KMS-11 (cell line): ENCODE measurements around the gene CDH13.

Source experiments
- H2AFZ ChIP-seq: fragments of 200-600 bp; sonication (generic); 2 replicates; pipeline ENCODE4 v1.6.1; 2016; ENCODE audit warnings: antibody characterized with exemption, mixed run types, low read depth
- H3K27ac ChIP-seq: fragments of 200-600 bp; sonication (generic); 2 replicates; pipeline ENCODE4 v1.6.1; 2016; ENCODE audit warnings: mild to moderate bottlenecking, mixed run types
- H3K27me3 ChIP-seq: fragments of 200-600 bp; sonication (generic); 2 replicates; pipeline ENCODE4 v1.6.1; 2017; ENCODE audit warnings: mild to moderate bottlenecking, low read depth, mixed run types, moderate library complexity; ENCODE audit not compliant: insufficient read depth
- H3K36me3 ChIP-seq: fragments of 200-600 bp; sonication (generic); 2 replicates; pipeline ENCODE4 v1.6.1; 2017; ENCODE audit warnings: mild to moderate bottlenecking, mixed run types; ENCODE audit not compliant: insufficient read depth
- H3K4me1 ChIP-seq: fragments of 200-600 bp; sonication (generic); 2 replicates; pipeline ENCODE4 v1.6.1; 2016; ENCODE audit warnings: mild to moderate bottlenecking, low read depth, mixed run types; ENCODE audit not compliant: poor library complexity, severe bottlenecking
- H3K4me2 ChIP-seq: fragments of 200-600 bp; sonication (generic); 2 replicates; pipeline ENCODE4 v1.7.0; 2016; ENCODE audit warnings: mild to moderate bottlenecking, mixed run types
- H3K4me3 ChIP-seq: fragments of 200-600 bp; sonication (generic); IDR thresholded peaks from 2 replicates; pipeline ENCODE4 v1.6.1; 2017; ENCODE audit warnings: low read depth, low read length, mixed read lengths; ENCODE audit not compliant: insufficient read depth
- H3K79me2 ChIP-seq: fragments of 200-600 bp; sonication (generic); 2 replicates; pipeline ENCODE4 v1.6.1; 2016; ENCODE audit warnings: low read depth, mixed run types; ENCODE audit not compliant: insufficient read depth
- H3K9ac ChIP-seq: fragments of 200-600 bp; sonication (generic); 2 replicates; pipeline ENCODE4 v1.6.1; 2016; ENCODE audit warnings: mild to moderate bottlenecking, mixed run types
- H4K20me1 ChIP-seq: fragments of 200-600 bp; sonication (generic); 2 replicates; pipeline ENCODE4 v1.6.1; 2016; ENCODE audit warnings: mild to moderate bottlenecking, mixed run types; ENCODE audit not compliant: insufficient read depth
- TF ChIP-seq, protein P1 (sequence below): fragments of 200-600 bp; sonication (generic); conservative IDR thresholded peaks from 2 replicates; pipeline ENCODE4 v1.6.1; 2017; ENCODE audit warnings: low read depth, mild to moderate bottlenecking, antibody characterized with exemption, low read length, moderate library complexity, mixed read lengths

CDH13 gene

DNA sequence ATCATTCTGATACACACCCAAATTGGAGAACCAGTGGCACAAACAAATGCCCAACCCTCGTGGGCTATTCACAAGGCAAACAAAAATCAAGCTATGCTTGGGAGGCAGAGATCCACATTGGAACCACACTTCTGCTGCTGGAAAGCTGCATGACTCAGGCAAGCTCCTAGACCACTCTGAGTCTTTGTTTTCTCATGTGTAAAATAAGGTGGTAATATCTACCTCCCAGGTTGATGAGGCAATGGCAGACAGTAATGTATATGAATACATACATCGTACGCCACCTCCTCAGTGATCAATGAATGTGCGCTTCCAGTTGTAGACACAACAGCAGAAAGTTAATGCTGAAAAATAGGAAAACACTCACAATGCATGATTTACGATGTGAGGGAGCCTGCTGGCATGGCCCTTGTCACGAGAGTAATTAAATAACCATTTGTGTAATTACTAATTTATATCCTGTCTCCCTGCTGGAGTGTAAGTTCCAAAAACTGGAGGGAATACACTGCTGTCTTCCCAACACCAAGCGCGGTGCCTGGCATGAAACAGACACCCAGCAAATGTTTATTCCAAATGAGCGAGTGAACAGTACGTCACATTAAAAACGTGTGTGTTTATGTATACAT lies 1111.1 kb downstream of the CDH13 start:
- H2AFZ ChIP-seq, result no peak overlapping the region
- H3K4me1 ChIP-seq, result no peaks in the 10 kb centered on the region
- no peak overlapping the region for H3K9ac ChIP-seq
- no peak overlapping the region for H3K27ac ChIP-seq
- TF ChIP-seq, protein P1, sequence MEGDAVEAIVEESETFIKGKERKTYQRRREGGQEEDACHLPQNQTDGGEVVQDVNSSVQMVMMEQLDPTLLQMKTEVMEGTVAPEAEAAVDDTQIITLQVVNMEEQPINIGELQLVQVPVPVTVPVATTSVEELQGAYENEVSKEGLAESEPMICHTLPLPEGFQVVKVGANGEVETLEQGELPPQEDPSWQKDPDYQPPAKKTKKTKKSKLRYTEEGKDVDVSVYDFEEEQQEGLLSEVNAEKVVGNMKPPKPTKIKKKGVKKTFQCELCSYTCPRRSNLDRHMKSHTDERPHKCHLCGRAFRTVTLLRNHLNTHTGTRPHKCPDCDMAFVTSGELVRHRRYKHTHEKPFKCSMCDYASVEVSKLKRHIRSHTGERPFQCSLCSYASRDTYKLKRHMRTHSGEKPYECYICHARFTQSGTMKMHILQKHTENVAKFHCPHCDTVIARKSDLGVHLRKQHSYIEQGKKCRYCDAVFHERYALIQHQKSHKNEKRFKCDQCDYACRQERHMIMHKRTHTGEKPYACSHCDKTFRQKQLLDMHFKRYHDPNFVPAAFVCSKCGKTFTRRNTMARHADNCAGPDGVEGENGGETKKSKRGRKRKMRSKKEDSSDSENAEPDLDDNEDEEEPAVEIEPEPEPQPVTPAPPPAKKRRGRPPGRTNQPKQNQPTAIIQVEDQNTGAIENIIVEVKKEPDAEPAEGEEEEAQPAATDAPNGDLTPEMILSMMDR, result no peak
- no peaks in the 10 kb centered on the region for H3K79me2 ChIP-seq
- H3K27me3 ChIP-seq, result no peaks in the 10 kb centered on the region
- no peak overlapping the region for H3K4me3 ChIP-seq
- H3K36me3 ChIP-seq, result no peaks in the 10 kb centered on the region
- H3K4me2 ChIP-seq, result no peak overlapping the region
- H4K20me1 ChIP-seq, result no peaks in the 10 kb centered on the region

DNA sequence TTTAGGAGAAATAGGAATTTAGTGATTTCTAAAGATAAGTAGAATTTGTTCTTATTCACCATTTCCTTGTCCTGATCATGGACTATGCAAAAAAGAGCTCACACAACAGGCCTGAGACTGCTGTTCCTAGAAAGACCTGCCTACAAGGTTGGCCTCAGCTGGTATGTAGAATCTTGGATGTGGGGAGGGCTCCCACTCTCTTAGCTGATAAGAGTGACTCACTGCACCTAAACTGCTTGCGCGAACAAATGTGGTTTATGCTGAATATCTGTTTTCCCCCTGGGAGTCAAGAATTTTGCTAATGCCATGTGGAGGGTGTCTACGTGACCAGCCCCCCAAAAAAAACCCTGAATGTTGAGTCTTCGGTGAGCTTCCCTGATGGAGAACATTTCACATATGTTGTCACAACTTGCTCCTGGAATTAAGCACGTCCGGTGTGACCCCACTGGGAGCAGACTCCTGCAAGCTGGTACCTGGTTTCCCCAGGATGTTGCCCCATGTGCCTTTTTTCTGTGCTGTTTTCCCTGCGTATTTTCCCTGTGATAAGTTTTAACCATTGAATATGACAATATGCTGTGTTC lies 1112.2 kb downstream of the CDH13 start:
- TF ChIP-seq, protein P1, result no peak
- Histone ChIP-seq H3K4me2 (no peak overlapping the region), H3K4me1 (no peaks in the 10 kb centered on the region), H3K27me3 (no peaks in the 10 kb centered on the region), H3K27ac (no peak overlapping the region), H3K9ac (no peak overlapping the region), H4K20me1 (no peaks in the 10 kb centered on the region), H3K4me3 (no peak overlapping the region), H3K36me3 (no peaks in the 10 kb centered on the region), H3K79me2 (no peaks in the 10 kb centered on the region), H2AFZ (no peak overlapping the region)

DNA sequence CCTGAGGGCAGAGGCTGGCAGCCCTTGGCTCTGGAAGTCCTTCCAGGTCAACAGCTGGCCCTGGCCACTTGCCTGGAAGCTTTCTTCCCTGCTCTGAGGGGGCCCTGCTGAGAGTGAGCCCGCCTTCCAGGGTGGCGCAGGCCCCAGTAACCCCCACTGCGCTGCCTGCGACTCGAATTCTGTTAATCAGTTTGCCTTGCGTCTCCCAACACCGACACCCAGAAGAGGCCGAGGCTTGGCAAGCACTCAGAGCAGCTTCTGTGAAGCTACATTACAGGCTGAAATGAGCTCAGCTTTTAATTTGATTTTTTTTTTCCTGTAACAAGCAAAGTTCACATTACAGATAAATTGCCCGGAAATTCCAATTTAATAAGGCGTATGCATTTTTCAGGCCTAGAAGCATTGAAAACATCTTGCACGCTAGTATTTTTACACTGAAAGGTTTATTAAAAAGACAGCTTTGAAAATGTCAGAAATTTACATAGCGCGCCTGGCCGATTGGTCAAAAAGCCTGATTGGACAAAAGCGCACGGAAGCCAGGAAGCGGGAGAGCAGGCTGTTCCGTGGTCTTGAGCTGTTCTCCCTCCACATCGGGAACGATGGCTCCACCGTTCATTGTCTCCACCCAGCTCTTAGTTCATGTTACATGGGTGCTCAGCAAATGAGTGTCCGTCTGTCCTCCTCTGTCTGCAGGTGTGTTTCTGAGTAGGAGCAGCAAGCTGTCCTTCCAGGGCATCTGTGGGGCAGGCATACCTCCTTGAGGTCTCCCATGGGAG lies 1115.5 kb downstream of the CDH13 start:
- Histone ChIP-seq H3K79me2 (no peaks in the 10 kb centered on the region), H3K27ac (no peak overlapping the region), H2AFZ (no peak overlapping the region), H3K27me3 (no peaks in the 10 kb centered on the region), H3K9ac (no peak overlapping the region), H3K4me2 (no peak overlapping the region), H3K36me3 (no peaks in the 10 kb centered on the region), H3K4me1 (no peaks in the 10 kb centered on the region), H4K20me1 (no peaks in the 10 kb centered on the region), H3K4me3 (no peak overlapping the region)
- TF ChIP-seq, protein P1, result no peak

DNA sequence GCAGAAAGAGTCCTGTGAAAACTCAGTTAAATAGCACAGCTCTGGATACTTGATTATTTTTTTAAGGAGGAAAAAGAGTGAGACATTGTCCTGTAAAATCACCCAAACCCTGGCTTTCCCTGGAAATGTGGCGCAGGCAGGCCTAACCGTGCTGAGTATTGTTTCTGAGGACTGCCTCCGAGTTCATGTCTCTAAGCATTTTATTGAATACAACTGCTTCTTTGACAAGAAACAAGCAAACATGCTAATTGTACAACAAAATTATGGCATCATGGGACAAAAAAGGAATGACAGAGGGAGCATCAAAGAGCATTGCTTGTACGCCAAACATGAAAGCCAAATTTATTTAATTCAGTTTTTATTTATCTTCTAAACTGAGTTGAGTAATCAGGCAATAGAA lies 1116.5 kb downstream of the CDH13 start:
- no peaks in the 10 kb centered on the region for H3K36me3 ChIP-seq
- H3K4me2 ChIP-seq, result no peak overlapping the region
- H4K20me1 ChIP-seq, result no peaks in the 10 kb centered on the region
- TF ChIP-seq, protein P1, result no peak
- H3K4me1 ChIP-seq, result no peaks in the 10 kb centered on the region
- H2AFZ ChIP-seq, result no peak overlapping the region
- no peak overlapping the region for H3K4me3 ChIP-seq
- no peak overlapping the region for H3K9ac ChIP-seq
- no peaks in the 10 kb centered on the region for H3K27me3 ChIP-seq
- no peak overlapping the region for H3K27ac ChIP-seq
- H3K79me2 ChIP-seq, result no peaks in the 10 kb centered on the region
